ENCODE results near the gene SNRNP40. TPM values are rescaled to one million over a fixed set of nuclear protein-coding genes. Genes with fewer than 3 reads are reported as not detected.

Gene SNRNP40
- total and polyA plus RNA-seq, 10 donors, result 21.4 to 53.0 (median 40.1) TPM

GRCh38 chr1:31234870-31235269 lies 61.7 kb downstream of the SNRNP40 start:
- Histone ChIP-seq H3K9me3 (no peaks in the 10 kb centered on the region), H3K4me1 (peaks cover 0 to 14% (median 10%) of the 10 kb centered on the region in 6 donors), H3K27me3 (replicated peaks in 1 of 7) (peaks cover 0 to 63% (median 39%) of the 10 kb centered on the region in 7 donors), H3K4me3 (no peak overlapping the region), H3K36me3 (no peaks in the 10 kb centered on the region), H3K27ac (no peak overlapping the region)
- no peak for DNase-seq
- intact Hi-C loops (cut with DNase I; ENCODE audit: low total_unique reads), result no loop called here
- no peak for TF ChIP-seq CTCF (IDR thresholded peaks at IDR 0.05 in 8 of 11, conservative IDR thresholded peaks at IDR 0.05 in 3 of 11)
- TF ChIP-seq POLR2AphosphoS5 (IDR thresholded peaks at IDR 0.05), result no peak
- TF ChIP-seq POLR2A (IDR thresholded peaks at IDR 0.05), result no peak
- 55 to 69% (median 59%) methylated on average over 4 of the region's 4 CpGs for WGBS, 5 donors

- Histone ChIP-seq H3K27ac (no peak overlapping the region), H3K27me3 (replicated peaks in 1 of 7) (peaks cover 0 to 57% (median 35%) of the 10 kb centered on the region in 7 donors), H3K4me1 (peaks cover 0 to 8% (median 5%) of the 10 kb centered on the region in 6 donors), H3K9me3 (no peaks in the 10 kb centered on the region), H3K36me3 (no peaks in the 10 kb centered on the region), H3K4me3 (no peak overlapping the region)
- TF ChIP-seq POLR2AphosphoS5 (IDR thresholded peaks at IDR 0.05) (no peak), POLR2A (IDR thresholded peaks at IDR 0.05) (no peak), CTCF (IDR thresholded peaks at IDR 0.05 in 8 of 11, conservative IDR thresholded peaks at IDR 0.05 in 3 of 11) (no peak)
- intact Hi-C loops (cut with DNase I; ENCODE audit: low total_unique reads), result no loop called here
- no peak for DNase-seq
- WGBS, 5 donors, result 50 to 61% (median 52%) methylated on average over 11 to 12 of the region's 12 CpGs
These were observed 62.4 kb downstream of the SNRNP40 start for GRCh38 chr1:31234123-31234708.

GRCh38 chr1:31232689-31233088 lies 63.9 kb downstream of the SNRNP40 start:
- Histone ChIP-seq H3K27me3 (replicated peaks in 1 of 7) (peaks cover 0 to 42% (median 20%) of the 10 kb centered on the region in 7 donors), H3K36me3 (no peaks in the 10 kb centered on the region), H3K27ac (no peak overlapping the region), H3K4me1 (no peaks in the 10 kb centered on the region), H3K9me3 (no peaks in the 10 kb centered on the region), H3K4me3 (no peak overlapping the region)
- 87 to 95% (median 94%) methylated on average over 2 of the region's 2 CpGs for WGBS, 5 donors
- intact Hi-C loops (cut with DNase I; ENCODE audit: low total_unique reads), result no loop called here
- no peak for TF ChIP-seq POLR2A (IDR thresholded peaks at IDR 0.05)
- no peak for TF ChIP-seq POLR2AphosphoS5 (IDR thresholded peaks at IDR 0.05)
- TF ChIP-seq CTCF (IDR thresholded peaks at IDR 0.05 in 8 of 11, conservative IDR thresholded peaks at IDR 0.05 in 3 of 11), result no peak
- no peak for DNase-seq

GRCh38 chr1:31231802-31232201 lies 64.8 kb downstream of the SNRNP40 start:
- Histone ChIP-seq H3K4me1 (no peaks in the 10 kb centered on the region), H3K27ac (no peak overlapping the region), H3K9me3 (no peaks in the 10 kb centered on the region), H3K36me3 (no peaks in the 10 kb centered on the region), H3K27me3 (replicated peaks in 1 of 7) (peaks cover 0 to 33% (median 13%) of the 10 kb centered on the region in 7 donors), H3K4me3 (no peak overlapping the region)
- WGBS, 5 donors, result 90 to 94% (median 93%) methylated on average over 3 to 5 of the region's 5 CpGs
- TF ChIP-seq CTCF (IDR thresholded peaks at IDR 0.05 in 8 of 11, conservative IDR thresholded peaks at IDR 0.05 in 3 of 11) (no peak), POLR2A (IDR thresholded peaks at IDR 0.05) (no peak), POLR2AphosphoS5 (IDR thresholded peaks at IDR 0.05) (no peak)
- intact Hi-C loops (cut with DNase I; ENCODE audit: low total_unique reads), result no loop called here
- no peak for DNase-seq
